IMR-90 (cell line): ENCODE results near the gene PLCD4. TPM values are rescaled to one million over a fixed set of nuclear protein-coding genes. Genes with fewer than 3 reads are reported as not detected.

Experiments used
- ATAC-seq: fragments of 200-7000 bp; cut with Tn5 transposase; 2 replicates; pipeline ENCODE4 v1.9.1; 2020; ENCODE audit warnings: low read depth, mild to moderate bottlenecking, moderate library complexity
- BruUV-seq: library from RNA; stranded (reverse); fragments of 400-500 nt; replicated peaks from 2 replicates; lab custom pipeline; 2021; lab: Mats Ljungman, UMichigan
- CTCF ChIA-PET: fragments of 300-600 bp; formaldehyde crosslinking; extraction: SDS; loops from one replicate; lab custom pipeline; 2021; ENCODE audit warnings: antibody characterized with exemption; lab: Yijun Ruan, JAX
- POLR2A ChIA-PET: fragments of 300-600 bp; sonication (Branson Sonifier 250); formaldehyde crosslinking; loops from one replicate; lab custom pipeline; 2022; ENCODE audit warnings: antibody characterized with exemption; ENCODE audit not compliant: unreplicated experiment; lab: Charles Lee
- DNase-seq: peaks from one replicate; pipeline ENCODE4 v3.0.0; 2013
- H2AFZ ChIP-seq: replicated peaks from 2 replicates; pipeline ENCODE3; 2013; ENCODE audit warnings: low read length, mild to moderate bottlenecking; ENCODE audit not compliant: poor library complexity
- H2AK5ac ChIP-seq: 2 replicates; pipeline ENCODE4 v1.6.1; 2013; ENCODE audit warnings: low read depth, low read length, inconsistent platforms
- H2AK9ac ChIP-seq: replicated peaks from 2 replicates; pipeline ENCODE3; 2013; ENCODE audit warnings: mild to moderate bottlenecking, low read depth, low read length, moderate library complexity; ENCODE audit not compliant: poor library complexity
- H2BK120ac ChIP-seq: 2 replicates; pipeline ENCODE4 v1.6.1; 2013; ENCODE audit warnings: low read depth, low read length, inconsistent platforms
- H2BK15ac ChIP-seq: 3 replicates; pipeline ENCODE4 v1.6.1; 2013; ENCODE audit warnings: low read depth, low read length, inconsistent platforms
- H2BK20ac ChIP-seq: 2 replicates; pipeline ENCODE4 v1.6.1; 2013; ENCODE audit warnings: low read depth, mild to moderate bottlenecking, inconsistent platforms, low read length, moderate library complexity
- H2BK5ac ChIP-seq: 2 replicates; pipeline ENCODE4 v1.6.1; 2013; ENCODE audit warnings: mild to moderate bottlenecking, low read depth, low read length, inconsistent platforms; ENCODE audit not compliant: poor library complexity, severe bottlenecking
- H3K14ac ChIP-seq: replicated peaks from 2 replicates; pipeline ENCODE4 v1.6.1; 2013; ENCODE audit warnings: low read depth, low read length, inconsistent platforms
- H3K18ac ChIP-seq: 2 replicates; pipeline ENCODE4 v1.6.1; 2013; ENCODE audit warnings: low read depth, low read length, control low read depth
- H3K23ac ChIP-seq: 2 replicates; pipeline ENCODE4 v1.6.1; 2013; ENCODE audit warnings: low read depth, low read length, inconsistent platforms
- H3K27ac ChIP-seq: 2 replicates; pipeline ENCODE4 v1.5.1; 2013; ENCODE audit warnings: mild to moderate bottlenecking, control low read depth, low read length; ENCODE audit not compliant: insufficient read depth
- H3K27me3 ChIP-seq: 2 replicates; pipeline ENCODE4 v1.6.1; 2013; ENCODE audit warnings: low read length; ENCODE audit not compliant: control insufficient read depth, insufficient read depth
- H3K36me3 ChIP-seq: 2 replicates; pipeline ENCODE4 v1.6.1; 2013; ENCODE audit warnings: low read length, mixed read lengths; ENCODE audit not compliant: control insufficient read depth, insufficient read depth
- H3K4ac ChIP-seq: 2 replicates; pipeline ENCODE4 v1.6.1; 2013; ENCODE audit warnings: low read depth, low read length, inconsistent platforms
- H3K4me1 ChIP-seq: 2 replicates; pipeline ENCODE4 v1.6.1; 2013; ENCODE audit warnings: low read length, mixed read lengths; ENCODE audit not compliant: control insufficient read depth, insufficient read depth
- H3K4me2 ChIP-seq: 2 replicates; pipeline ENCODE4 v1.6.1; 2013; ENCODE audit warnings: low read depth, mild to moderate bottlenecking, control low read depth, low read length, moderate library complexity
- H3K4me3 ChIP-seq: 2 replicates; pipeline ENCODE4 v1.5.1; 2013; ENCODE audit warnings: low read depth, mild to moderate bottlenecking, control low read depth, low read length, moderate library complexity; ENCODE audit not compliant: insufficient read depth
- H3K56ac ChIP-seq: 2 replicates; pipeline ENCODE4 v1.6.1; 2013; ENCODE audit warnings: low read length, inconsistent platforms; ENCODE audit not compliant: insufficient read depth; ENCODE audit errors: extremely low read depth
- H3K79me1 ChIP-seq, 2 experiments: 2 replicates each; pipeline ENCODE4 v1.6.1; 2013; ENCODE audit warnings: low read length in 2 of 2, inconsistent platforms in 1 of 2, low read depth in 1 of 2
- H3K9ac ChIP-seq: 2 replicates; pipeline ENCODE4 v1.6.1; 2013; ENCODE audit warnings: low read depth, low read length, control low read depth
- H3K9me1 ChIP-seq: 2 replicates; pipeline ENCODE4 v1.6.1; 2013; ENCODE audit warnings: low read length, inconsistent platforms; ENCODE audit not compliant: insufficient read depth
- H3K9me3 ChIP-seq: 2 replicates; pipeline ENCODE4 v1.6.1; 2013; ENCODE audit warnings: low read length; ENCODE audit not compliant: control insufficient read depth, insufficient read depth
- H4K20me1 ChIP-seq: 2 replicates; pipeline ENCODE4 v1.6.1; 2013; ENCODE audit warnings: low read length, inconsistent platforms; ENCODE audit not compliant: insufficient read depth
- H4K5ac ChIP-seq: 2 replicates; pipeline ENCODE4 v1.6.1; 2013; ENCODE audit warnings: mild to moderate bottlenecking, low read depth, low read length, control low read depth
- H4K8ac ChIP-seq, 2 experiments: 2 replicates each; pipeline ENCODE4 v1.6.1; 2013; ENCODE audit warnings: low read depth in 2 of 2, low read length in 2 of 2, control low read depth in 1 of 2, inconsistent platforms in 1 of 2
- H4K91ac ChIP-seq: 2 replicates; pipeline ENCODE4 v1.6.1; 2013; ENCODE audit warnings: low read depth, low read length, inconsistent platforms; ENCODE audit not compliant: insufficient read depth
- NFE2L2 ChIP-seq: fragments of 150-350 bp; IDR thresholded peaks from 2 replicates; pipeline ENCODE4 v1.6.1; 2016; ENCODE audit warnings: low read depth, mild to moderate bottlenecking, low read length
- POLR2A ChIP-seq: IDR thresholded peaks from 2 replicates; pipeline ENCODE4 v1.6.1; 2012; ENCODE audit warnings: mild to moderate bottlenecking, low read depth, low read length
- WGBS, 2 experiments: methylation state at CpG; one replicate each; pipeline versions ENCODE4 v1.1.5 to v1.1.7; 2013; ENCODE audit warnings: missing lambda C conversion rate in 2 of 2; ENCODE audit not compliant: insufficient read length in 1 of 2; ENCODE audit errors: extremely low coverage in 2 of 2; 5-methylcytosine and 5-hydroxymethylcytosine counted together
- dilution Hi-C: fragments of 300-500 bp; cut with HindIII; formaldehyde crosslinking; loops from one replicate; pipeline ENCODE4 v1.14.3; 2018; ENCODE audit warnings: low sequenced_read_pairs; ENCODE audit not compliant: unreplicated experiment
- in situ Hi-C: fragments of 300-500 bp; cut with MboI; formaldehyde crosslinking; loops from 3 replicates; pipeline ENCODE4 v1.14.3; 2019; ENCODE audit warnings: low sequenced_read_pairs, inconsistent platforms, mixed read lengths
- intact Hi-C: fragments of 100-400 bp; cut with micrococcal nuclease; formaldehyde crosslinking; loops from 2 replicates; pipeline ENCODE4 v1.10.0; 2022
- polyA plus RNA-seq, 3 experiments: library from polyadenylated mRNA; depleted of rRNA; stranded (reverse); fragments of >200 nt; gene quantifications; 2 replicates each; pipeline ENCODE4 v1.2.3, GENCODE V29; 2012; ENCODE audit warnings: low replicate concordance in 1 of 3
- total RNA-seq: library from RNA; depleted of rRNA; stranded (reverse); fragments of >200 nt; gene quantifications from 2 replicates; pipeline ENCODE4 v1.2.3, GENCODE V29; 2012

PLCD4 gene
- total and polyA plus RNA-seq, 2 of the 4 experiments (the other 2 are of a cell fraction): 1.9 to 2.0 TPM

- Histone ChIP-seq H3K18ac (no peak overlapping the region), H3K4ac (0 out of 2 replicates have a peak overlapping the region, but pooled peaks have one; percentile 21), H4K91ac (no peak overlapping the region), H2BK20ac (no peak overlapping the region), H3K9ac (no peak overlapping the region; the same call in 1 of the 2 replicates), H3K9me1 (no peaks in the 10 kb centered on the region), H3K79me1 (peaks cover 6 to 60% of the 10 kb centered on the region in 2 experiments), H3K4me1 (no peaks in the 10 kb centered on the region; the same call in 1 of the 2 replicates), H2AK9ac (no peak overlapping the region), H2BK15ac (no peak overlapping the region), H3K27ac (no peak overlapping the region), H3K36me3 (peaks cover 5% of the 10 kb centered on the region), H4K5ac (no peak overlapping the region), H2AFZ (no peak overlapping the region), H3K27me3 (no peaks in the 10 kb centered on the region), H2BK5ac (peak overlapping the region; percentile 94), H2BK120ac (no peak overlapping the region), H3K23ac (peak overlapping the region; percentile 79), H2AK5ac (no peak overlapping the region), H4K8ac (no peak overlapping the region), H3K56ac (no peak overlapping the region), H3K4me3 (peak overlapping the region; percentile 59; the same call in 1 of the 2 replicates), H3K9me3 (no peaks in the 10 kb centered on the region), H3K14ac (peak overlapping the region; percentile 79; the same call in 1 of the 2 replicates), H3K4me2 (peak overlapping the region; percentile 91), H4K20me1 (peaks cover 18% of the 10 kb centered on the region; the same call in 1 of the 2 replicates)
- POLR2A ChIA-PET: no interaction called here
- in situ Hi-C loops: no loop called here
- WGBS, 2 experiments: no CpG with 5 or more reads among the region's 6 CpGs
- ATAC-seq (no peak), DNase-seq (peak; percentile 66)
- dilution Hi-C loops: no loop called here
- TF ChIP-seq NFE2L2 (no peak), POLR2A (0 out of 2 replicates have a peak, but pooled peaks have one; percentile 23)
- CTCF ChIA-PET: interaction anchor here (0.6 kb wide), 1 partner anchor 160 kb away, joined by 4 read pairs; no protein-coding TSS in a partner anchor
- BruUV-seq: no TSS peak
- intact Hi-C loops: loop anchor here (5.0 kb wide), 1 partner anchor 36 kb away; the partner anchor contains the start of gene PLCD4
Observed at GRCh38 chr2:218570850-218571249, 36.8 kb upstream of the PLCD4 start.
